ENCODE data around the gene ZNF175. TPM values are rescaled to one million over a fixed set of nuclear protein-coding genes. Genes with fewer than 3 reads are reported as not detected.

Gene ZNF175
- total and polyA plus RNA-seq, 2 experiments from 2014 or later = 2.3 to 6.3 TPM

- no peaks in the 10 kb centered on the region for H4K20me1 ChIP-seq (replicated peaks; ENCODE audit: insufficient read depth)
- no peaks in the 10 kb centered on the region for H3F3A ChIP-seq (replicated peaks; ENCODE audit: low read depth)
- H3K27ac ChIP-seq (ENCODE audit: low read depth) = no peak overlapping the region
- H3K36me3 ChIP-seq (ENCODE audit: insufficient read depth) = peaks cover 25% of the 10 kb centered on the region
- H3K27me3 ChIP-seq (ENCODE audit: insufficient read depth) = no peaks in the 10 kb centered on the region
- 0 out of 2 replicates have a peak, but pooled peaks cover 4% of the 10 kb centered on the region for H3K9me2 ChIP-seq (ENCODE audit: insufficient read depth)
- Mint-ChIP-seq H3K4me3 (no peak overlapping the region), H3K27me3 (ENCODE audit: insufficient read depth, low read depth, poor library complexity) (peaks cover 5% of the 10 kb centered on the region), H3K27ac (no peak overlapping the region), H3K36me3 (ENCODE audit: low read depth) (peaks cover 44% of the 10 kb centered on the region), H3K9me3 (peaks cover 37% of the 10 kb centered on the region), H3K4me1 (peaks cover 4% of the 10 kb centered on the region; the same call in 1 of the 3 replicates)
- TF ChIP-seq CREB1 (CRISPR knock-in tag; IDR thresholded peaks at IDR 0.05; ENCODE audit: low read depth) (no peak), REST (IDR thresholded peaks at IDR 0.05; ENCODE audit: unreplicated experiment) (no peak), ETS1 (IDR thresholded peaks at IDR 0.05) (no peak), ZNF331 (CRISPR knock-in tag; IDR thresholded peaks at IDR 0.05; ENCODE audit: low read depth) (no peak), CTCF (conservative IDR thresholded peaks at IDR 0.05; ENCODE audit: low read depth in 2 of 2) (no peak), ZNF114 (CRISPR knock-in tag; IDR thresholded peaks at IDR 0.05) (no peak), EZH2 (IDR thresholded peaks at IDR 0.05; ENCODE audit: low read depth, unreplicated experiment) (no peak), ZNF462 (CRISPR knock-in tag; IDR thresholded peaks at IDR 0.05) (no peak), EZH2phosphoT487 (IDR thresholded peaks at IDR 0.05; ENCODE audit: unreplicated experiment) (no peak)
- H3K4me2 ChIP-seq = no peak overlapping the region
- no peaks in the 10 kb centered on the region for H3K79me2 ChIP-seq (replicated peaks; ENCODE audit: insufficient read depth)
- H2AFZ ChIP-seq = no peak overlapping the region
- H3K4me1 ChIP-seq (ENCODE audit: insufficient read depth) = 0 out of 2 replicates have a peak, but pooled peaks cover 3% of the 10 kb centered on the region
- DNase-seq (ENCODE audit: low spot score) (no peak), ATAC-seq (no peak)
- no peak overlapping the region for H3K4me3 ChIP-seq
These were observed 18.4 kb downstream of the ZNF175 start for GRCh38 chr19:51589511-51589910.
